ENCODE data around the gene SPRR2F. TPM values are rescaled to one million over a fixed set of nuclear protein-coding genes. Genes with fewer than 3 reads are reported as not detected.
"Not testable (repeated sequence)": the region's sequence is repeated elsewhere in the genome, so short reads cannot be mapped to it uniquely, and the experiment has no call there.

The SPRR2F gene, protein sequence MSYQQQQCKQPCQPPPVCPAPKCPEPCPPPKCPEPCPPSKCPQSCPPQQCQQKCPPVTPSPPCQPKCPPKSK
- not detected for total RNA-seq

DNA sequence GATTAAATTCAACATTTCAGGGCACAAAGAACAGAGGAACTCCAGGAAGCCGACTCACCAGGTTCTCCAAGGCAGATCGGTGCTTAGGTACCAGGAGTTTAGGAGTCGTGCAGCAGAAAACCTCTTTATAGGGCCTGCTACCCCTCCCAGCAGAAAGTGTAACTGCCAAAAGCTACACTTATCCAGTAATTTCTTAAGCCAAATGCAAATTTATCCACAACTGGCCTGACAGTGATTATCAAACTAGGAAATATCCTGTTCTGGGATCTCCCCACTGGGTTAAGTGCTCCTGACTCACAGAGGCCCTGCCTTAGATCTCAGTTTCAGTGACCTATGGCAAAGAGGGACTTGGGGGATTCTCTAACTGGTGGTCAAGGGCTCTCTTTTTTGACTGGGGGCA is at the start of gene SPRR2F:
Gene SPRR2F (minus strand): TSS at position 101 of the 400 bp plus-strand sequence. CDS start 783 bp downstream, outside the sequence.
- ATAC-seq = no peak
- H3K9me3 Mint-ChIP-seq = no peaks in the 10 kb centered on the region
- no peak for DNase-seq
- no peak within 1 kb of the TSS for H3K4me3 Mint-ChIP-seq
- no peaks in the 10 kb centered on the region for H3K4me1 Mint-ChIP-seq (ENCODE audit: low read depth)
- no peaks in the 10 kb centered on the region for H3K36me3 Mint-ChIP-seq (ENCODE audit: insufficient read depth)
- H3K27me3 Mint-ChIP-seq (ENCODE audit: low read depth) = peaks cover 19% of the 10 kb centered on the region

DNA sequence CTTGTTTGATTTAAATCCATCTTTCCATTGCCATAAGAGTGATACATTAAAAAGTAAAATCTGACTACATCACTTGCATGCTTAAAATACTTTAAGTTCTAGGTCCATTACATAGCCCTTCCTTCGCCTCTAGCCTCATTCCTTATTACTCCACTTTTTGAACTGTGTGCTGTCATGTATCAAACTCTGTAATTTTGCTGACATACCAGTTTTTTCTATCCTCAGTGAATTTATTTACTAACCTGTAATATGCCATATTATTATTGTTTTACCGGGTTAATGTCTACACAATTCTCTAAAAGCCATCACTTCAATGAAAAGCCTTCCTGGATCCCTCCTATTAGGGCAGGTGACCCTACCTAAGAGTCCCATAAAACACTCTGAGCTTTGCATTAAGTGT is 42.2 kb upstream of the SPRR2F start:
- H3K4me3 Mint-ChIP-seq = no peak overlapping the region
- no peak for ATAC-seq
- peaks cover 15% of the 10 kb centered on the region for H3K9me3 Mint-ChIP-seq

DNA sequence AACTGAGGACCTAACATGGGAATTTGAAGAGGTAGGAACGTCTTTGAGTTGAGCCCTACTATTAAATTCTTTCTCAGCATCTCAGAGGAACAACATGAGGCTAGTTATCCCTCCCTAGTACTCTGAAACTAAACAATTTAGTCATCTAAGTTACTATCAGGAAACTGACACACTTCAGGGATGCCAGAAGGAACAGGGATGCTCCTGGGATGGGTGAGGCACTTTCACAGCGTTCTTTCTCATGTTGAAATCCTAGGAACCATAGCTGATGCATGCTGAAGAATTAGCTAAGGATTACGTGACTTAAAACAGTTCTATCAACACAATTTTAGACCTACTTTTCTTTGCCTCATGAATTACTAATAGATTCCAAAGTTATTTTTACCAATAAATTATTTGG is 39.2 kb upstream of the SPRR2F start:
- H3K36me3 Mint-ChIP-seq (ENCODE audit: insufficient read depth) = no peaks in the 10 kb centered on the region
- H3K27me3 Mint-ChIP-seq (ENCODE audit: low read depth) = peaks cover 13% of the 10 kb centered on the region
- H3K9me3 Mint-ChIP-seq = peaks cover 3% of the 10 kb centered on the region
- no peak for ATAC-seq
- H3K4me1 Mint-ChIP-seq (ENCODE audit: low read depth) = no peaks in the 10 kb centered on the region
- H3K4me3 Mint-ChIP-seq = no peak overlapping the region
- no peak for DNase-seq

More for the DNA sequence above, 42.2 kb upstream of the SPRR2F start:
- Mint-ChIP-seq H3K4me1 (ENCODE audit: low read depth) (no peaks in the 10 kb centered on the region), H3K27me3 (ENCODE audit: low read depth) (peaks cover 15% of the 10 kb centered on the region), H3K36me3 (ENCODE audit: insufficient read depth) (no peaks in the 10 kb centered on the region)
- no peak for DNase-seq

DNA sequence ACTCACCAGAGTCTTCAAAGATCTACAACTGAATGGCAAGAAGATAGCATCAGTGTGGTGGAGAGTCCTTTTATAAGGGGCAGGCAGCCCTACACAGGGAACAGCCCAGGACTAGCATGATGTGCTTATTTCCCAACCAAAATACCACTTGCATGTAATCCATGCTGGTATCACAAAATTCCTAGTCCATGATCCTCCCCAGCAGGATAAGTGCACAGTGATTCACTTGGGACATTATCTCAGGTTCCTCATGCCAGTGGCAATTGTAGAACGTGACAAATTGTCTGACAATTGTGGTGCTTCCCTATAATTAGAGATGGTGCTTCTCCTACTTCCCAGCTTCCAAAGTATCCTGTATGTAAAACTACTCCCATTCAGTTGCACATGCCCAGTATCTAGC is 37.5 kb upstream of the SPRR2F start, which contains the start of gene SPRR2G:
Gene SPRR2G (minus strand): TSS at position 45 of the 400 bp plus-strand sequence. CDS start 780 bp downstream, outside the sequence.
- no peak for ATAC-seq
- no peaks in the 10 kb centered on the region for H3K4me1 Mint-ChIP-seq (ENCODE audit: low read depth)
- H3K4me3 Mint-ChIP-seq = no peak within 1 kb of the TSS
- no peak for DNase-seq
- no peaks in the 10 kb centered on the region for H3K9me3 Mint-ChIP-seq
- H3K36me3 Mint-ChIP-seq (ENCODE audit: insufficient read depth) = no peaks in the 10 kb centered on the region
- peaks cover 12% of the 10 kb centered on the region for H3K27me3 Mint-ChIP-seq (ENCODE audit: low read depth)

DNA sequence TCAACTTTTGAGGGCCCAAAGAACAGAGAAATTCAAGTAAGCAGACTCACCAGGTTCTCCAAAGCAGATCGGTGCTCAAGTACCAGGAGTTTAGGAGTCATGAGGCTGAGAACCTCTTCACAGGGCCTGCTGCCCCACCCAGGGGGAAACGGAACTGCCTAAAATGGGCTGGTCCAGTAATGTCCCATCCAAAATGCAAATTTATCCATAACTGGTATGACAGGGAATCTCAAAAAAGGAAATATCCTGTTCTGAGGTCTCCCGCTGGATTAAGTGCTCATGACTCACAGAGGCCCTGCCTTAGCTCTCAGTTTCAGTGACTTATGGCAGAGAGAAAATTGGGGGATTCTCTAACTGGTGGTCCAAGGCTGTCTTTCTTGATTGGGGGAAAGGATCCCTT is 28.1 kb upstream of the SPRR2F start:
- ATAC-seq = no peak
- Mint-ChIP-seq H3K27me3 (ENCODE audit: low read depth) (peaks cover 36% of the 10 kb centered on the region), H3K9me3 (no peaks in the 10 kb centered on the region), H3K36me3 (ENCODE audit: insufficient read depth) (no peaks in the 10 kb centered on the region), H3K4me3 (no peak overlapping the region), H3K4me1 (ENCODE audit: low read depth) (no peaks in the 10 kb centered on the region)
- no peak for DNase-seq

DNA sequence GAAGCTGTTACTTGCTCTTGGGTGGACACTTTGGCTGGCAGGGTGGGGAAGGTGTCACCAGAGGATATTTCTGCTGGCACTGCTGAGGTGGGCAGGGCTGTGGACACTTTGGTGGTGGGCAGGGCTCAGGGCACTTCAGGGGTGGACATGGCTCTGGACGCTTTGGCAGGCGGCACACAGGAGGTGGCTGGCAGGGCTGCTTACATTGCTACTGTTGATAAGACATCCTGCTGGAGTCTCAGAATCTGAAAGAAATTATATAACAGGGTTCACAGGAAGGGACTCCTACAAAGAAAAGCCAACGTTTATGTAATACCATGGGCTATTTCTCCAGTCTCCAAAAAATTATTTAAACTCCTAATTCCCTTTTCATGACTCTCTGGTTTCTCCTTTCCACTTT is 27.2 kb upstream of the SPRR2F start:
- H3K4me1 Mint-ChIP-seq (ENCODE audit: low read depth) = no peaks in the 10 kb centered on the region
- ATAC-seq = no peak
- H3K9me3 Mint-ChIP-seq = no peaks in the 10 kb centered on the region
- H3K27me3 Mint-ChIP-seq (ENCODE audit: low read depth) = peaks cover 41% of the 10 kb centered on the region
- no peaks in the 10 kb centered on the region for H3K36me3 Mint-ChIP-seq (ENCODE audit: insufficient read depth)
- DNase-seq = no peak
- no peak overlapping the region for H3K4me3 Mint-ChIP-seq

DNA sequence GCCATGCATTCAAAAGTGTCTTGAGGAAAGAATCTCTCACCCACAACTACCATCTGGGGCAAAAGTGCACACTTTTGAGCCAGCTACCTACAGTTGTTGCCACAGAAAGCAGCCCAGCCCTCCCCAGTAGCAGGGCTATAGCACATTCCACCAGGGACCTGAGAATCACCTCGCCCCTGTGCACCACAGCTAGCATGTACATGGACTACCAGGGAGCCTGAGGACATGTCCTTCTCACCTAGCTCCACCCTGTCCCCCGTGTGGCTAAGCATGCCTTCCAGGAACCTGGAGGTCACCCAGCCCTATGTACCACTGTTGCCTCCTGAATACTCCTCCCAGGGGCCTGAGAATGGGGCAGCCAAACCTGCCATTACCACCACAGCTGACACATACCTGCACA is 20.4 kb upstream of the SPRR2F start:
- no peaks in the 10 kb centered on the region for H3K4me1 Mint-ChIP-seq (ENCODE audit: low read depth)
- peaks cover 67% of the 10 kb centered on the region for H3K27me3 Mint-ChIP-seq (ENCODE audit: low read depth)
- H3K4me3 Mint-ChIP-seq = no peak overlapping the region
- ATAC-seq (no peak), DNase-seq (no peak)
- H3K9me3 Mint-ChIP-seq = no peaks in the 10 kb centered on the region
- H3K36me3 Mint-ChIP-seq (ENCODE audit: insufficient read depth) = no peaks in the 10 kb centered on the region

DNA sequence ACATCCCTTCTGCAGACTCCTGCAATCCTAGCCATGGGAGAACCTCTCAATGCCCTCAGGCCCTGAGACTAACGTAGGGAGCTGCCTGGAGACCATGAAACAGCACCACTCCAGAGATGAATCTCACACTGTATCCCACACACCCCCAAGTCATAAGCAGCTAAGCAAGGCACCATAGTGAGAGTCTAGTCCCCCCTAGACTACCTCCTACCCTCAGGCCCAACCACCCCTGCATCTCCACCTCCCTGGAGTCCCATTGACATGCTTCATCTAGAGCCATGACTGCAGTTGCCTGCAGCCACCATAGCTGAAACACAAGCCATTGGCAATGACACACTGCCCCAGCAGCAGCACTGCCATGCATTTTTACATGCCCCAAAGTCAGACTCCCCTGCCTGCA is 20.0 kb upstream of the SPRR2F start:
- no peak overlapping the region for H3K4me3 Mint-ChIP-seq
- H3K27me3 Mint-ChIP-seq (ENCODE audit: low read depth) = peaks cover 66% of the 10 kb centered on the region
- H3K9me3 Mint-ChIP-seq = no peaks in the 10 kb centered on the region
- no peak for ATAC-seq
- H3K4me1 Mint-ChIP-seq (ENCODE audit: low read depth) = no peaks in the 10 kb centered on the region
- DNase-seq = no peak
- H3K36me3 Mint-ChIP-seq (ENCODE audit: insufficient read depth) = no peaks in the 10 kb centered on the region

DNA sequence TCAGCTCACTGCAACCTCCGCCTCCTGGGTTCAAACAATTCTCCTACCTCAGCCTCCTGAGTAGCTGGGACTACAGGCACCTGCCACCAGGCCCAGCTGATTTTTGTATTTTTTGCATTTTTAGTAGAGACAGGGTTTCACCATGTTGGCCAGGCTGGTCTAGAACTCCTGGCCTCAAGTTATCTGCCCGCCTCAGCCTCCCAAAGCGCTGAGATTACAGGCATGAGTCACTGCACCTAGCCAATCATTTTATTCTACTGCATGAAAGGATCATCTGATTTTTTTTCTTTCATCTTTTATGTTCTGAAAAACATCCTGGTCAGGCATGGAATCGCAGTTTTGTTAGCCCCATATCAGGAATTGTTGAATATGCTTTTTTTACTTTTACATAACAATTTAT is 15.4 kb upstream of the SPRR2F start:
- not testable (repeated sequence) for H3K4me3 Mint-ChIP-seq; H3K36me3 Mint-ChIP-seq (ENCODE audit: insufficient read depth); H3K4me1 Mint-ChIP-seq (ENCODE audit: low read depth); ATAC-seq; DNase-seq
- H3K9me3 Mint-ChIP-seq = peaks cover 16% of the 10 kb centered on the region
- H3K27me3 Mint-ChIP-seq (ENCODE audit: low read depth) = peaks cover 37% of the 10 kb centered on the region

DNA sequence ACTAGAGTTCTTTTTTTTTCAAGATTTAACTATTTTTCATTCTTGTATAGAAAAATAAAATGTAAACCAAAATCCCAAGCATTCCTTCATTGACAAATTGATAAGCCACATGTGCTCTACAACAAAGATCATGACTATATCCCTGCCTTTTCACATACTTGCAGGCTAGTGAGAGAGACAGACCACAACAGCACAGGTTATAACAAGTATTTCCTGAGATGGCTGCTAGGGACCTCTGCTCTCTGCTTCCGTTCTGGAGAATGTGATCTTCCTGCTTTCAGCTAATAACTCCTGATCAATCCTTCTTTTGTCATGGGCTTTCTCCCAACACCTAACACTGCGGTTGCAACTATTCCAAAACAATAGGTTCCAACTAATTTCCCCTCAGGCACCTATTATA is 14.0 kb upstream of the SPRR2F start:
- no peak for DNase-seq
- H3K36me3 Mint-ChIP-seq (ENCODE audit: insufficient read depth) = no peaks in the 10 kb centered on the region
- peaks cover 25% of the 10 kb centered on the region for H3K27me3 Mint-ChIP-seq (ENCODE audit: low read depth)
- H3K4me3 Mint-ChIP-seq = no peak overlapping the region
- peaks cover 16% of the 10 kb centered on the region for H3K9me3 Mint-ChIP-seq
- ATAC-seq = no peak
- no peaks in the 10 kb centered on the region for H3K4me1 Mint-ChIP-seq (ENCODE audit: low read depth)

DNA sequence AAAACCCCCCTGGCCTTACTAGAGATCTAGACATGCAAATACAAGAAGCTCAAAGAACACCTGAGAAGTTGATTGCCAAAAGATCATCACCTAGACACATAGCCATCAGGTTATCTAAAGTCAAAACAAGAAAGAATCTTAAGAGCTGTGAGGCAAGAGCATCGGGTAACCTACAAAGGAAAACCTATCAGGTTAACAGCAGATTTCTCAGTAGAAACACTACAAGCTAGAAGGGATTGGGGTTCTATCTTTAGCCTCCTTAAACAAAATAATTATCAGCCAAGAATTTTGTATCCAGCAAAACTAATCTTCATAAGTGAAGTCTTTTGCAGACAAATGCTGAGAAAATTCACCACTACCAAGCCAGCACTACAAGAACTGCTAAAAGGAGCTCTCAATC is 12.2 kb upstream of the SPRR2F start:
- Mint-ChIP-seq H3K36me3 (ENCODE audit: insufficient read depth) (no peaks in the 10 kb centered on the region), H3K27me3 (ENCODE audit: low read depth) (peaks cover 17% of the 10 kb centered on the region), H3K9me3 (peaks cover 16% of the 10 kb centered on the region), H3K4me1 (ENCODE audit: low read depth) (no peaks in the 10 kb centered on the region), H3K4me3 (no peak overlapping the region)
- ATAC-seq (no peak), DNase-seq (no peak)

DNA sequence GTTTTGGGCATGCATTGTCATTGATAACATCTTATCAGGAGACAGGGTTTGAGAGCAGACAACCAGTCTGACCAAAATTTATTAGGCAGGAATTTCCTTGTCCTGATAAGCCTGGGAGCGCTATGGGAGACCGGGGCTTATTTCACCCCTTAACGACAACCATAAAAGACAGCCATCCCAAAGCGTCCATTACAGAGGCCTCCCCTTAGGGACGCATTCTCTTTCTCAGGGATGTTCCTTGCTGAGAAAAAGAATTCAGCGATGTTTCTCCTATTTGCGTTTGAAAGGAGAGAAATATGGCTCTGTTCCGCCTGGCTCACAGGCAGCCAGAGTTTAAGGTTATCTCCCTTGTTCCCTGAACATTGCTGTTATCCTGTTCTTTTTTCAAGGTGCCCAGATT is 10.5 kb upstream of the SPRR2F start:
- H3K27me3 Mint-ChIP-seq (ENCODE audit: low read depth) = peaks cover 13% of the 10 kb centered on the region
- H3K4me1 Mint-ChIP-seq (ENCODE audit: low read depth); H3K4me3 Mint-ChIP-seq; DNase-seq; H3K36me3 Mint-ChIP-seq (ENCODE audit: insufficient read depth); ATAC-seq: not testable (repeated sequence)
- peaks cover 16% of the 10 kb centered on the region for H3K9me3 Mint-ChIP-seq

DNA sequence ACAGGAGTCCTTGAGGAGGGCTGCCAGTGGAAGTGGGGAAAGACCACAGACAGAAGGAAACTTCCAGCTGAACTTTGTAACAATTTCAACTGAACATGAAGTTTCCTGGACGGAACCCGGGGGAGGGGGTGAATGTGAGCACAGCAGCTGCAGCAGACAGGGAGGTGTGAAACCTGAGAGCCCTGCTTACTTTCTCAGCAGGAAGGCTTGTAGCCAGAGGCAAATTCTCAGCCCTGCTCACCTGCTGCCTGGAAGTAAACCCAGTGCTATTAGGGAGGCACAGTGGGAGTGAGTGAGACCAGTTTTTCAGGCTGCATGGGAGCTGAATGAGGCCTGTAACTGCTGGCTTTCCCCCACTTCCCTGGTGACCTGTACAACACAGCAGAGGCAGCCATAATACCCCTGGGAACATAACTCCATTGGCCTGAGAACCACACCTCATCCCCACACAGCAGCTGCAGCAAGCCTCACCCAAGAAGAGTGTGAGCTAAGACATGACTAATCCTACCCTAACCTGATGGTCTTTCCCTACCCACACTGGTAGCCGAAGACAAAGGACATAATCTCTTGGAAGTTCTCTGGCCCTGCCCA is 9.6 kb upstream of the SPRR2F start:
- peaks cover 13% of the 10 kb centered on the region for H3K27me3 Mint-ChIP-seq (ENCODE audit: low read depth)

DNA sequence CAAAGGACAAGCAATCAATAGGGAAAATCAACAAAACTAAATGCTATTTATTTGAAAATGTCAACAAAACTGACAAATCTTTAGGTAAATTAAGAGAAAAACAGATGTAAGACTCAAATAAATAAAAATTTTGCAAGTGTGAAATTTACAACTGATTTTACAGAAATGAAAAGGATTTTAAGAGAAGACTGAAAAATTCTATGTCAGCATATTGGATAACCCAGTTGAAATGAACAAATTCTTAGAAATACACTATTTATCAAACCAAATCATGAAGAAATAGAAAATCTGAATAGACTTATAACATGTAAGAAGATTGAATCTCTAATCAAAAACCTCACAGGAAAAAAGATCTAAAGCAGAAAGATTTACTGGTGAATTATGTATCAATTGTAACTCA is 7.6 kb upstream of the SPRR2F start:
- peaks cover 16% of the 10 kb centered on the region for H3K9me3 Mint-ChIP-seq
- no peak overlapping the region for H3K4me3 Mint-ChIP-seq
- ATAC-seq = no peak
- H3K27me3 Mint-ChIP-seq (ENCODE audit: low read depth) = peaks cover 18% of the 10 kb centered on the region
- H3K4me1 Mint-ChIP-seq (ENCODE audit: low read depth) = no peaks in the 10 kb centered on the region
- no peaks in the 10 kb centered on the region for H3K36me3 Mint-ChIP-seq (ENCODE audit: insufficient read depth)
- DNase-seq = no peak

More for the DNA sequence above, 9.6 kb upstream of the SPRR2F start:
- no peak overlapping the region for H3K4me3 Mint-ChIP-seq
- DNase-seq (no peak), ATAC-seq (no peak)
- no peaks in the 10 kb centered on the region for H3K4me1 Mint-ChIP-seq (ENCODE audit: low read depth)
- H3K9me3 Mint-ChIP-seq = peaks cover 16% of the 10 kb centered on the region
- no peaks in the 10 kb centered on the region for H3K36me3 Mint-ChIP-seq (ENCODE audit: insufficient read depth)

DNA sequence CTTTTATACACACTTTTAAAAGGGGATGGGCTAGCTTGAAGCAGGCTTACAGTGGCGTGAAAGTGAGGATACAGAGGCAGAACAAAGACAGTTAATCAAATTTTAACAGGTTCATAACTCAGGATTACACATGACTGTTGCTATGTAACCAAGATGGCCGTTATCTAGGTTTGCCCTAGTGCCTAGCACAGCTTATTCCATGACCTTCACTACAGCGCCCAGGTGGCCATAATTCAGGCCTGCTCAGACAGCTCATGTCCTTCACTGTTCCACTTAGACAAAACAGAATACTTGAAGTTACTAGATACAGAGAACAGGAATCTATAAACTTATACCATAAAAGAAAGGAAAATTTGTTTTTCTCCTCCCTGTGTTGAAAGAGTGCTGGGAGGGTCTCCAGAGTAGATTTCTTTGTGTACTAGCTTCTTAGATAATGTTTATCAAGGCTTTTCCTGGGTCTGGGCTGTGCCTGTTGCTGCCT is 6.2 kb upstream of the SPRR2F start:
- ATAC-seq (no peak), DNase-seq (no peak)
- peaks cover 23% of the 10 kb centered on the region for H3K27me3 Mint-ChIP-seq (ENCODE audit: low read depth)
- H3K4me3 Mint-ChIP-seq = no peak overlapping the region
- no peaks in the 10 kb centered on the region for H3K36me3 Mint-ChIP-seq (ENCODE audit: insufficient read depth)
- peaks cover 2% of the 10 kb centered on the region for H3K9me3 Mint-ChIP-seq
- H3K4me1 Mint-ChIP-seq (ENCODE audit: low read depth) = no peaks in the 10 kb centered on the region
